GM23338 (cell line): ENCODE measurements around the gene RFFL. TPM values are rescaled to one million over a fixed set of nuclear protein-coding genes. Genes with fewer than 3 reads are reported as not detected.

ENCODE experiments used
- ATAC-seq: fragments of 200-7000 bp; cut with Tn5 transposase; 3 replicates; pipeline ENCODE4 v1.9.1; 2020
- DNase-seq: peaks from one replicate; pipeline ENCODE4 v3.0.0-alpha.2; 2015; ENCODE audit warnings: low spot score
- H2AFZ ChIP-seq: fragments of 200-600 bp; sonication (generic); 2 replicates; pipeline ENCODE4 v1.8.0; 2016; ENCODE audit warnings: antibody characterized with exemption, mild to moderate bottlenecking, moderate library complexity
- H3F3A ChIP-seq: fragments of 200-600 bp; sonication (generic); replicated peaks from 2 replicates; pipeline ENCODE4 v1.8.0; 2017; ENCODE audit warnings: antibody characterized with exemption, mixed run types, low read depth
- H3K27ac ChIP-seq: fragments of 200-600 bp; sonication (generic); 2 replicates; pipeline ENCODE4 v1.6.1; 2016; ENCODE audit warnings: low read depth
- H3K27me3 ChIP-seq: fragments of 200-600 bp; sonication (generic); 2 replicates; pipeline ENCODE4 v1.8.0; 2016; ENCODE audit warnings: mild to moderate bottlenecking, mixed run types, moderate library complexity; ENCODE audit not compliant: insufficient read depth
- H3K36me3 ChIP-seq: fragments of 200-600 bp; sonication (generic); 2 replicates; pipeline ENCODE4 v1.8.0; 2016; ENCODE audit warnings: mild to moderate bottlenecking; ENCODE audit not compliant: insufficient read depth
- H3K4me1 ChIP-seq: fragments of 200-600 bp; sonication (generic); 2 replicates; pipeline ENCODE4 v1.8.0; 2016; ENCODE audit warnings: mild to moderate bottlenecking, moderate library complexity; ENCODE audit not compliant: insufficient read depth
- H3K4me2 ChIP-seq: fragments of 200-600 bp; sonication (generic); 2 replicates; pipeline ENCODE4 v1.7.1; 2017; ENCODE audit warnings: mixed run types
- H3K4me3 ChIP-seq: fragments of 200-600 bp; sonication (generic); 2 replicates; pipeline ENCODE4 v1.6.1; 2016; ENCODE audit warnings: mixed run types
- H3K79me2 ChIP-seq: fragments of 200-600 bp; sonication (generic); replicated peaks from 2 replicates; pipeline ENCODE4 v1.8.0; 2017; ENCODE audit warnings: mild to moderate bottlenecking; ENCODE audit not compliant: insufficient read depth
- H3K9me2 ChIP-seq: fragments of 200-600 bp; sonication (generic); 2 replicates; pipeline ENCODE4 v1.8.0; 2017; ENCODE audit not compliant: insufficient read depth
- H4K20me1 ChIP-seq: fragments of 200-600 bp; sonication (generic); replicated peaks from 2 replicates; pipeline ENCODE4 v1.8.0; 2017; ENCODE audit warnings: mild to moderate bottlenecking; ENCODE audit not compliant: insufficient read depth
- H3K27ac Mint-ChIP-seq: 2 replicates; pipeline ENCODE4 v1.8.0; 2020; ENCODE audit warnings: inconsistent platforms, mild to moderate bottlenecking, moderate library complexity, mixed read lengths
- H3K27me3 Mint-ChIP-seq: 3 replicates; pipeline ENCODE4 v1.8.0; 2022; ENCODE audit warnings: low read depth, mild to moderate bottlenecking, moderate library complexity, mixed read lengths, inconsistent platforms; ENCODE audit not compliant: insufficient read depth, poor library complexity
- H3K36me3 Mint-ChIP-seq: 3 replicates; pipeline ENCODE4 v1.8.0; 2021; ENCODE audit warnings: low read depth, mild to moderate bottlenecking, inconsistent platforms, moderate library complexity, mixed read lengths
- H3K4me1 Mint-ChIP-seq: 3 replicates; pipeline ENCODE4 v1.8.0; 2020; ENCODE audit warnings: mild to moderate bottlenecking, inconsistent platforms, mixed read lengths
- H3K4me3 Mint-ChIP-seq: 3 replicates; pipeline ENCODE4 v1.8.0; 2021; ENCODE audit warnings: moderate library complexity, mild to moderate bottlenecking, inconsistent platforms, mixed read lengths
- H3K9me3 Mint-ChIP-seq: 3 replicates; pipeline ENCODE4 v1.8.0; 2020; ENCODE audit warnings: moderate library complexity, mild to moderate bottlenecking, inconsistent platforms, mixed read lengths
- CTCF ChIP-seq, 2 experiments: fragments of 200-600 bp in 1 of 2; sonication (generic) in 1 of 2; conservative IDR thresholded peaks; 2 replicates each; pipeline versions ENCODE4 v1.5.1 to v1.6.1; 2016 to 2017; ENCODE audit warnings: antibody characterized with exemption in 2 of 2, low read depth in 2 of 2, mild to moderate bottlenecking in 2 of 2, moderate library complexity in 1 of 2
- EZH2phosphoT487 ChIP-seq: fragments of 200-600 bp; sonication (generic); IDR thresholded peaks from one replicate; pipeline ENCODE4 v1.8.1; 2018; ENCODE audit warnings: antibody characterized with exemption; ENCODE audit not compliant: unreplicated experiment
- JUNB ChIP-seq: IDR thresholded peaks from one replicate; pipeline ENCODE4 v1.6.1; 2016; ENCODE audit warnings: antibody characterized with exemption; ENCODE audit not compliant: unreplicated experiment
- STAT1 ChIP-seq: IDR thresholded peaks from one replicate; pipeline ENCODE4 v1.6.1; 2016; ENCODE audit warnings: antibody characterized with exemption; ENCODE audit not compliant: unreplicated experiment
- ZNF331 ChIP-seq: fragments of 250-450 bp; sonication (Bioruptor Pico); IDR thresholded peaks from 2 replicates; pipeline ENCODE4 v1.5.0; 2020; ENCODE audit warnings: low read depth, mild to moderate bottlenecking, moderate library complexity
- ZNF462 ChIP-seq: fragments of 250-450 bp; sonication (Bioruptor Pico); IDR thresholded peaks from 2 replicates; pipeline ENCODE4 v1.5.0; 2020; ENCODE audit warnings: mild to moderate bottlenecking, moderate library complexity
- polyA plus RNA-seq: library from polyadenylated mRNA; unstranded; fragments of >200 nt; fragmentation: Nextera tagmentation; extraction: Ambion mirVana; gene quantifications from 2 replicates; pipeline ENCODE4 v1.2.1, GENCODE V29; 2016
- total RNA-seq: library from RNA; depleted of rRNA; stranded (reverse); fragments of >200 nt; shearing (Covaris generic); gene quantifications from 2 replicates; pipeline ENCODE4 v1.2.3, GENCODE V29; 2014

RFFL gene
- total and polyA plus RNA-seq, 2 experiments from 2014 or later, result 4.1 to 22.2 TPM

- TF ChIP-seq ZNF462 (CRISPR knock-in tag), result no peak
These were observed 26.2 kb upstream of the RFFL start (continued) for GRCh38 chr17:35089586-35090296.

- H3K4me1 ChIP-seq, result peaks cover 48% of the 10 kb centered on the region
- ATAC-seq, result peak; percentile 85
- peak; percentile 89 for DNase-seq
- peak overlapping the region; percentile 77 for H3K27ac Mint-ChIP-seq
- H3K27ac ChIP-seq, result peak overlapping the region; percentile 76
- peak overlapping the region; percentile 100 for H2AFZ ChIP-seq
- H3K36me3 ChIP-seq, result no peaks in the 10 kb centered on the region
- H3K4me3 Mint-ChIP-seq, result peak overlapping the region; percentile 88
- peaks cover 10% of the 10 kb centered on the region for H3K27me3 Mint-ChIP-seq
- no peaks in the 10 kb centered on the region for H3K9me2 ChIP-seq
- H3K36me3 Mint-ChIP-seq, result no peaks in the 10 kb centered on the region; the same call in 2 of the 3 replicates
- H3K4me2 ChIP-seq, result peak overlapping the region; percentile 97
- no peak for TF ChIP-seq STAT1
- TF ChIP-seq JUNB, result no peak
- no peak for TF ChIP-seq ZNF331
- no peak for TF ChIP-seq EZH2phosphoT487
- peak; percentile 58 to 79 for TF ChIP-seq CTCF (conservative IDR thresholded peaks at IDR 0.05; ENCODE audit: low read depth in 2 of 2)
- no peaks in the 10 kb centered on the region; the same call in 2 of the 3 replicates for H3K9me3 Mint-ChIP-seq
- H3K27me3 ChIP-seq, result peaks cover 8% of the 10 kb centered on the region; the same call in 1 of the 2 replicates
- peaks cover 10% of the 10 kb centered on the region; the same call in 1 of the 2 replicates for H3F3A ChIP-seq
- H3K79me2 ChIP-seq, result peaks cover 6% of the 10 kb centered on the region
- peak overlapping the region; percentile 94 for H3K4me3 ChIP-seq
- peaks cover 44% of the 10 kb centered on the region for H3K4me1 Mint-ChIP-seq
- H4K20me1 ChIP-seq, result no peaks in the 10 kb centered on the region
These were observed 25.5 kb upstream of the RFFL start for GRCh38 chr17:35088881-35089585.
